GM23338 (cell line): Measurements from ENCODE around the gene BRD2. TPM values are rescaled to one million over a fixed set of nuclear protein-coding genes. Genes with fewer than 3 reads are reported as not detected.

Experiments
- ATAC-seq: fragments of 200-7000 bp; cut with Tn5 transposase; 3 replicates; pipeline ENCODE4 v1.9.1; 2020
- DNase-seq: peaks from one replicate; pipeline ENCODE4 v3.0.0-alpha.2; 2015; ENCODE audit warnings: low spot score
- H2AFZ ChIP-seq: fragments of 200-600 bp; sonication (generic); 2 replicates; pipeline ENCODE4 v1.8.0; 2016; ENCODE audit warnings: antibody characterized with exemption, mild to moderate bottlenecking, moderate library complexity
- H3F3A ChIP-seq: fragments of 200-600 bp; sonication (generic); replicated peaks from 2 replicates; pipeline ENCODE4 v1.8.0; 2017; ENCODE audit warnings: antibody characterized with exemption, mixed run types, low read depth
- H3K27ac ChIP-seq: fragments of 200-600 bp; sonication (generic); 2 replicates; pipeline ENCODE4 v1.6.1; 2016; ENCODE audit warnings: low read depth
- H3K27me3 ChIP-seq: fragments of 200-600 bp; sonication (generic); 2 replicates; pipeline ENCODE4 v1.8.0; 2016; ENCODE audit warnings: mild to moderate bottlenecking, mixed run types, moderate library complexity; ENCODE audit not compliant: insufficient read depth
- H3K36me3 ChIP-seq: fragments of 200-600 bp; sonication (generic); 2 replicates; pipeline ENCODE4 v1.8.0; 2016; ENCODE audit warnings: mild to moderate bottlenecking; ENCODE audit not compliant: insufficient read depth
- H3K4me1 ChIP-seq: fragments of 200-600 bp; sonication (generic); 2 replicates; pipeline ENCODE4 v1.8.0; 2016; ENCODE audit warnings: mild to moderate bottlenecking, moderate library complexity; ENCODE audit not compliant: insufficient read depth
- H3K4me2 ChIP-seq: fragments of 200-600 bp; sonication (generic); 2 replicates; pipeline ENCODE4 v1.7.1; 2017; ENCODE audit warnings: mixed run types
- H3K4me3 ChIP-seq: fragments of 200-600 bp; sonication (generic); 2 replicates; pipeline ENCODE4 v1.6.1; 2016; ENCODE audit warnings: mixed run types
- H3K79me2 ChIP-seq: fragments of 200-600 bp; sonication (generic); replicated peaks from 2 replicates; pipeline ENCODE4 v1.8.0; 2017; ENCODE audit warnings: mild to moderate bottlenecking; ENCODE audit not compliant: insufficient read depth
- H3K9me2 ChIP-seq: fragments of 200-600 bp; sonication (generic); 2 replicates; pipeline ENCODE4 v1.8.0; 2017; ENCODE audit not compliant: insufficient read depth
- H4K20me1 ChIP-seq: fragments of 200-600 bp; sonication (generic); replicated peaks from 2 replicates; pipeline ENCODE4 v1.8.0; 2017; ENCODE audit warnings: mild to moderate bottlenecking; ENCODE audit not compliant: insufficient read depth
- H3K27ac Mint-ChIP-seq: 2 replicates; pipeline ENCODE4 v1.8.0; 2020; ENCODE audit warnings: inconsistent platforms, mild to moderate bottlenecking, moderate library complexity, mixed read lengths
- H3K27me3 Mint-ChIP-seq: 3 replicates; pipeline ENCODE4 v1.8.0; 2022; ENCODE audit warnings: low read depth, mild to moderate bottlenecking, moderate library complexity, mixed read lengths, inconsistent platforms; ENCODE audit not compliant: insufficient read depth, poor library complexity
- H3K36me3 Mint-ChIP-seq: 3 replicates; pipeline ENCODE4 v1.8.0; 2021; ENCODE audit warnings: low read depth, mild to moderate bottlenecking, inconsistent platforms, moderate library complexity, mixed read lengths
- H3K4me1 Mint-ChIP-seq: 3 replicates; pipeline ENCODE4 v1.8.0; 2020; ENCODE audit warnings: mild to moderate bottlenecking, inconsistent platforms, mixed read lengths
- H3K4me3 Mint-ChIP-seq: 3 replicates; pipeline ENCODE4 v1.8.0; 2021; ENCODE audit warnings: moderate library complexity, mild to moderate bottlenecking, inconsistent platforms, mixed read lengths
- H3K9me3 Mint-ChIP-seq: 3 replicates; pipeline ENCODE4 v1.8.0; 2020; ENCODE audit warnings: moderate library complexity, mild to moderate bottlenecking, inconsistent platforms, mixed read lengths
- CREB1 ChIP-seq: fragments of 250-450 bp; sonication (Bioruptor Pico); IDR thresholded peaks from 2 replicates; pipeline ENCODE4 v1.5.0; 2020; ENCODE audit warnings: low read depth, mild to moderate bottlenecking, moderate library complexity
- EZH2 ChIP-seq: fragments of 200-600 bp; sonication (generic); IDR thresholded peaks from one replicate; pipeline ENCODE4 v1.8.0; 2017; ENCODE audit warnings: antibody characterized with exemption, mild to moderate bottlenecking, low read depth; ENCODE audit not compliant: unreplicated experiment
- EZH2phosphoT487 ChIP-seq: fragments of 200-600 bp; sonication (generic); IDR thresholded peaks from one replicate; pipeline ENCODE4 v1.8.1; 2018; ENCODE audit warnings: antibody characterized with exemption; ENCODE audit not compliant: unreplicated experiment
- NANOG ChIP-seq: IDR thresholded peaks from 2 replicates; pipeline ENCODE4 v1.6.1; 2016; ENCODE audit warnings: antibody characterized with exemption, borderline replicate concordance
- POLR2AphosphoS5 ChIP-seq: IDR thresholded peaks from 2 replicates; pipeline ENCODE4 v1.6.1; 2016; ENCODE audit warnings: antibody characterized with exemption, low read depth
- STAT1 ChIP-seq: IDR thresholded peaks from one replicate; pipeline ENCODE4 v1.6.1; 2016; ENCODE audit warnings: antibody characterized with exemption; ENCODE audit not compliant: unreplicated experiment
- ZNF114 ChIP-seq: fragments of 250-450 bp; sonication (Bioruptor Pico); IDR thresholded peaks from 2 replicates; pipeline ENCODE4 v1.5.0; 2020; ENCODE audit warnings: mild to moderate bottlenecking, moderate library complexity
- polyA plus RNA-seq: library from polyadenylated mRNA; unstranded; fragments of >200 nt; fragmentation: Nextera tagmentation; extraction: Ambion mirVana; gene quantifications from 2 replicates; pipeline ENCODE4 v1.2.1, GENCODE V29; 2016
- total RNA-seq: library from RNA; depleted of rRNA; stranded (reverse); fragments of >200 nt; shearing (Covaris generic); gene quantifications from 2 replicates; pipeline ENCODE4 v1.2.3, GENCODE V29; 2014
- TF ChIP-seq, protein P1 (sequence below): IDR thresholded peaks from 2 replicates; pipeline ENCODE4 v1.6.1; 2016; ENCODE audit warnings: antibody characterized with exemption
- TF ChIP-seq, protein P2 (sequence below): fragments of 250-450 bp; sonication (Bioruptor Pico); IDR thresholded peaks from 2 replicates; pipeline ENCODE4 v1.5.0; 2020; ENCODE audit warnings: mild to moderate bottlenecking, moderate library complexity
- TF ChIP-seq, protein P3 (sequence below): IDR thresholded peaks from one replicate; pipeline ENCODE4 v1.6.1; 2018; ENCODE audit warnings: antibody characterized with exemption; ENCODE audit not compliant: unreplicated experiment

Gene BRD2
- total and polyA plus RNA-seq, 2 experiments from 2014 or later, result 84.9 to 169 TPM

DNA sequence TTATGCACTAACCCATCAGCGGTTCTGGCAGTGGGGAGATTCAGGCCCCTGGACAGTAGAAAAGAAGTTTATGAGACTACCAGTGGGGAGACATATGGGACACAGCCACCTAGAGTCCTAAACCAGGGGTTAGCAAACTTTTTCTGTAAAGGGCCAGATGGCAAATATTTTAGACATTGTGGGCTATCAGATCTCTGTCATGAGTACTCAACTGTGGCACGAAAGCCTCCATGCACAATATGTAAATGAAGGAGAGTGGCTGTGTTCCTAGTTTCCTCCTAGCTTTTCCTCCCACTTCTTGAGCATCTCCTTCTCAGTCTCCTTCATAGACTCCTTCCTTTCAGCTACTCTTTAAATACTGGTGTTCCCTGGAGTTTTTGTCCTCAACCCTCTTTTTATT lies 12.2 kb upstream of the BRD2 start:
- Mint-ChIP-seq H3K27me3 (no peaks in the 10 kb centered on the region), H3K9me3 (no peaks in the 10 kb centered on the region), H3K36me3 (no peaks in the 10 kb centered on the region), H3K4me3 (no peak overlapping the region), H3K4me1 (peaks cover 28% of the 10 kb centered on the region), H3K27ac (no peak overlapping the region; the same call in 1 of the 2 replicates)
- DNase-seq (no peak), ATAC-seq (no peak)
- no peaks in the 10 kb centered on the region; the same call in 1 of the 2 replicates for H3K79me2 ChIP-seq
- no peak overlapping the region for H3K27ac ChIP-seq
- H3K4me3 ChIP-seq, result no peak overlapping the region
- no peak overlapping the region for H3K4me2 ChIP-seq
- H4K20me1 ChIP-seq, result no peaks in the 10 kb centered on the region
- H3K9me2 ChIP-seq, result no peaks in the 10 kb centered on the region
- no peaks in the 10 kb centered on the region for H3K36me3 ChIP-seq
- H3F3A ChIP-seq, result no peaks in the 10 kb centered on the region; the same call in 1 of the 2 replicates
- no peaks in the 10 kb centered on the region for H3K27me3 ChIP-seq
- TF ChIP-seq NANOG (no peak), STAT1 (no peak), EZH2phosphoT487 (no peak), POLR2AphosphoS5 (no peak), EZH2 (no peak), CREB1 (CRISPR knock-in tag) (no peak), ZNF114 (CRISPR knock-in tag) (no peak)
- TF ChIP-seq, protein P1, sequence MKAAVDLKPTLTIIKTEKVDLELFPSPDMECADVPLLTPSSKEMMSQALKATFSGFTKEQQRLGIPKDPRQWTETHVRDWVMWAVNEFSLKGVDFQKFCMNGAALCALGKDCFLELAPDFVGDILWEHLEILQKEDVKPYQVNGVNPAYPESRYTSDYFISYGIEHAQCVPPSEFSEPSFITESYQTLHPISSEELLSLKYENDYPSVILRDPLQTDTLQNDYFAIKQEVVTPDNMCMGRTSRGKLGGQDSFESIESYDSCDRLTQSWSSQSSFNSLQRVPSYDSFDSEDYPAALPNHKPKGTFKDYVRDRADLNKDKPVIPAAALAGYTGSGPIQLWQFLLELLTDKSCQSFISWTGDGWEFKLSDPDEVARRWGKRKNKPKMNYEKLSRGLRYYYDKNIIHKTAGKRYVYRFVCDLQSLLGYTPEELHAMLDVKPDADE, result no peak
- TF ChIP-seq, protein P2, sequence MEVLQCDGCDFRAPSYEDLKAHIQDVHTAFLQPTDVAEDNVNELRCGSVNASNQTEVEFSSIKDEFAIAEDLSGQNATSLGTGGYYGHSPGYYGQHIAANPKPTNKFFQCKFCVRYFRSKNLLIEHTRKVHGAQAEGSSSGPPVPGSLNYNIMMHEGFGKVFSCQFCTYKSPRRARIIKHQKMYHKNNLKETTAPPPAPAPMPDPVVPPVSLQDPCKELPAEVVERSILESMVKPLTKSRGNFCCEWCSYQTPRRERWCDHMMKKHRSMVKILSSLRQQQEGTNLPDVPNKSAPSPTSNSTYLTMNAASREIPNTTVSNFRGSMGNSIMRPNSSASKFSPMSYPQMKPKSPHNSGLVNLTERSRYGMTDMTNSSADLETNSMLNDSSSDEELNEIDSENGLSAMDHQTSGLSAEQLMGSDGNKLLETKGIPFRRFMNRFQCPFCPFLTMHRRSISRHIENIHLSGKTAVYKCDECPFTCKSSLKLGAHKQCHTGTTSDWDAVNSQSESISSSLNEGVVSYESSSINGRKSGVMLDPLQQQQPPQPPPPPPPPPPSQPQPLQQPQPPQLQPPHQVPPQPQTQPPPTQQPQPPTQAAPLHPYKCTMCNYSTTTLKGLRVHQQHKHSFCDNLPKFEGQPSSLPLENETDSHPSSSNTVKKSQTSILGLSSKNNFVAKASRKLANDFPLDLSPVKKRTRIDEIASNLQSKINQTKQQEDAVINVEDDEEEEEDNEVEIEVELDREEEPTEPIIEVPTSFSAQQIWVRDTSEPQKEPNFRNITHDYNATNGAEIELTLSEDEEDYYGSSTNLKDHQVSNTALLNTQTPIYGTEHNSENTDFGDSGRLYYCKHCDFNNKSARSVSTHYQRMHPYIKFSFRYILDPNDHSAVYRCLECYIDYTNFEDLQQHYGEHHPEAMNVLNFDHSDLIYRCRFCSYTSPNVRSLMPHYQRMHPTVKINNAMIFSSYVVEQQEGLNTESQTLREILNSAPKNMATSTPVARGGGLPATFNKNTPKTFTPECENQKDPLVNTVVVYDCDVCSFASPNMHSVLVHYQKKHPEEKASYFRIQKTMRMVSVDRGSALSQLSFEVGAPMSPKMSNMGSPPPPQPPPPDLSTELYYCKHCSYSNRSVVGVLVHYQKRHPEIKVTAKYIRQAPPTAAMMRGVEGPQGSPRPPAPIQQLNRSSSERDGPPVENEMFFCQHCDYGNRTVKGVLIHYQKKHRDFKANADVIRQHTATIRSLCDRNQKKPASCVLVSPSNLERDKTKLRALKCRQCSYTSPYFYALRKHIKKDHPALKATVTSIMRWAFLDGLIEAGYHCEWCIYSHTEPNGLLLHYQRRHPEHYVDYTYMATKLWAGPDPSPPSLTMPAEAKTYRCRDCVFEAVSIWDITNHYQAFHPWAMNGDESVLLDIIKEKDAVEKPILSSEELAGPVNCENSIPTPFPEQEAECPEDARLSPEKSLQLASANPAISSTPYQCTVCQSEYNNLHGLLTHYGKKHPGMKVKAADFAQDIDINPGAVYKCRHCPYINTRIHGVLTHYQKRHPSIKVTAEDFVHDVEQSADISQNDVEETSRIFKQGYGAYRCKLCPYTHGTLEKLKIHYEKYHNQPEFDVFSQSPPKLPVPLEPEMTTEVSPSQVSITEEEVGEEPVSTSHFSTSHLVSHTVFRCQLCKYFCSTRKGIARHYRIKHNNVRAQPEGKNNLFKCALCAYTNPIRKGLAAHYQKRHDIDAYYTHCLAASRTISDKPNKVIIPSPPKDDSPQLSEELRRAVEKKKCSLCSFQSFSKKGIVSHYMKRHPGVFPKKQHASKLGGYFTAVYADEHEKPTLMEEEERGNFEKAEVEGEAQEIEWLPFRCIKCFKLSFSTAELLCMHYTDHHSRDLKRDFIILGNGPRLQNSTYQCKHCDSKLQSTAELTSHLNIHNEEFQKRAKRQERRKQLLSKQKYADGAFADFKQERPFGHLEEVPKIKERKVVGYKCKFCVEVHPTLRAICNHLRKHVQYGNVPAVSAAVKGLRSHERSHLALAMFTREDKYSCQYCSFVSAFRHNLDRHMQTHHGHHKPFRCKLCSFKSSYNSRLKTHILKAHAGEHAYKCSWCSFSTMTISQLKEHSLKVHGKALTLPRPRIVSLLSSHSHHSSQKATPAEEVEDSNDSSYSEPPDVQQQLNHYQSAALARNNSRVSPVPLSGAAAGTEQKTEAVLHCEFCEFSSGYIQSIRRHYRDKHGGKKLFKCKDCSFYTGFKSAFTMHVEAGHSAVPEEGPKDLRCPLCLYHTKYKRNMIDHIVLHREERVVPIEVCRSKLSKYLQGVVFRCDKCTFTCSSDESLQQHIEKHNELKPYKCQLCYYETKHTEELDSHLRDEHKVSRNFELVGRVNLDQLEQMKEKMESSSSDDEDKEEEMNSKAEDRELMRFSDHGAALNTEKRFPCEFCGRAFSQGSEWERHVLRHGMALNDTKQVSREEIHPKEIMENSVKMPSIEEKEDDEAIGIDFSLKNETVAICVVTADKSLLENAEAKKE (CRISPR knock-in tag), result no peak
- TF ChIP-seq, protein P3, sequence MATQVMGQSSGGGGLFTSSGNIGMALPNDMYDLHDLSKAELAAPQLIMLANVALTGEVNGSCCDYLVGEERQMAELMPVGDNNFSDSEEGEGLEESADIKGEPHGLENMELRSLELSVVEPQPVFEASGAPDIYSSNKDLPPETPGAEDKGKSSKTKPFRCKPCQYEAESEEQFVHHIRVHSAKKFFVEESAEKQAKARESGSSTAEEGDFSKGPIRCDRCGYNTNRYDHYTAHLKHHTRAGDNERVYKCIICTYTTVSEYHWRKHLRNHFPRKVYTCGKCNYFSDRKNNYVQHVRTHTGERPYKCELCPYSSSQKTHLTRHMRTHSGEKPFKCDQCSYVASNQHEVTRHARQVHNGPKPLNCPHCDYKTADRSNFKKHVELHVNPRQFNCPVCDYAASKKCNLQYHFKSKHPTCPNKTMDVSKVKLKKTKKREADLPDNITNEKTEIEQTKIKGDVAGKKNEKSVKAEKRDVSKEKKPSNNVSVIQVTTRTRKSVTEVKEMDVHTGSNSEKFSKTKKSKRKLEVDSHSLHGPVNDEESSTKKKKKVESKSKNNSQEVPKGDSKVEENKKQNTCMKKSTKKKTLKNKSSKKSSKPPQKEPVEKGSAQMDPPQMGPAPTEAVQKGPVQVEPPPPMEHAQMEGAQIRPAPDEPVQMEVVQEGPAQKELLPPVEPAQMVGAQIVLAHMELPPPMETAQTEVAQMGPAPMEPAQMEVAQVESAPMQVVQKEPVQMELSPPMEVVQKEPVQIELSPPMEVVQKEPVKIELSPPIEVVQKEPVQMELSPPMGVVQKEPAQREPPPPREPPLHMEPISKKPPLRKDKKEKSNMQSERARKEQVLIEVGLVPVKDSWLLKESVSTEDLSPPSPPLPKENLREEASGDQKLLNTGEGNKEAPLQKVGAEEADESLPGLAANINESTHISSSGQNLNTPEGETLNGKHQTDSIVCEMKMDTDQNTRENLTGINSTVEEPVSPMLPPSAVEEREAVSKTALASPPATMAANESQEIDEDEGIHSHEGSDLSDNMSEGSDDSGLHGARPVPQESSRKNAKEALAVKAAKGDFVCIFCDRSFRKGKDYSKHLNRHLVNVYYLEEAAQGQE, result no peak
- H2AFZ ChIP-seq, result no peak overlapping the region
- H3K4me1 ChIP-seq, result peaks cover 8% of the 10 kb centered on the region; the same call in 1 of the 2 replicates
